ENCODE results near the gene RASA4B.
"Not testable (repeated sequence)": the region's sequence is repeated elsewhere in the genome, so short reads cannot be mapped to it uniquely, and the experiment has no call there.

DNA sequence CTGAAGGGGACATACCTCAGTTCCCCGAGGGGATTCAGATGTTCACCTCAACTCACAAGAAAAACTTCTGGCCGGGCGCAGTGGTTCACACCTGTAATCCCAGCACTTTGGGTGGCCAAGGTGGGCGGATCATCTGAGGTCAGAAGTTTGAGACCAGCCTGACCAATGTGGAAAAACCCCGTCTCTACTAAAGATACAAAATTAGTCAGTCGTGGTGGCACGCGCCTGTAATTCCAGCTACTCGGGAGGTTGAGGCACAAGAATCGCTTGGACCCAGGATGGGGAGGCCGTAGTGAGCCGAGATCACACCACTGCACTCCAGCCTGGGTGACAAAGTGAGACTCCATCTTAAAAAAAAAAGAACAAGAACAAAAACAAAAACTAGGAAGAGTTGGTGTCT is 27.7 kb upstream of the RASA4B start:
- TF ChIP-seq, protein P1, sequence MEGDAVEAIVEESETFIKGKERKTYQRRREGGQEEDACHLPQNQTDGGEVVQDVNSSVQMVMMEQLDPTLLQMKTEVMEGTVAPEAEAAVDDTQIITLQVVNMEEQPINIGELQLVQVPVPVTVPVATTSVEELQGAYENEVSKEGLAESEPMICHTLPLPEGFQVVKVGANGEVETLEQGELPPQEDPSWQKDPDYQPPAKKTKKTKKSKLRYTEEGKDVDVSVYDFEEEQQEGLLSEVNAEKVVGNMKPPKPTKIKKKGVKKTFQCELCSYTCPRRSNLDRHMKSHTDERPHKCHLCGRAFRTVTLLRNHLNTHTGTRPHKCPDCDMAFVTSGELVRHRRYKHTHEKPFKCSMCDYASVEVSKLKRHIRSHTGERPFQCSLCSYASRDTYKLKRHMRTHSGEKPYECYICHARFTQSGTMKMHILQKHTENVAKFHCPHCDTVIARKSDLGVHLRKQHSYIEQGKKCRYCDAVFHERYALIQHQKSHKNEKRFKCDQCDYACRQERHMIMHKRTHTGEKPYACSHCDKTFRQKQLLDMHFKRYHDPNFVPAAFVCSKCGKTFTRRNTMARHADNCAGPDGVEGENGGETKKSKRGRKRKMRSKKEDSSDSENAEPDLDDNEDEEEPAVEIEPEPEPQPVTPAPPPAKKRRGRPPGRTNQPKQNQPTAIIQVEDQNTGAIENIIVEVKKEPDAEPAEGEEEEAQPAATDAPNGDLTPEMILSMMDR (IDR thresholded peaks at IDR 0.05), result not testable (repeated sequence)
- not testable (repeated sequence) for TF ChIP-seq POLR2A (IDR thresholded peaks at IDR 0.05)
